Peyer's patch (tissue), 4 donors: Measurements from ENCODE around the gene PPFIA1. TPM values are rescaled to one million over a fixed set of nuclear protein-coding genes. Genes with fewer than 3 reads are reported as not detected.

Experiments
- DNase-seq, 3 donors: peaks; one replicate each; pipeline ENCODE4 v3.0.0-alpha.2; 2017 to 2019
- H3K27ac ChIP-seq, 4 donors: fragments of 200-600 bp; sonication (generic); one replicate each; pipeline ENCODE4 v1.5.1; 2016 to 2019
- H3K27me3 ChIP-seq, 2 donors: fragments of 200-600 bp; sonication (generic); one replicate each; pipeline ENCODE4 v1.5.1; 2019
- H3K36me3 ChIP-seq, 3 donors: fragments of 200-600 bp; sonication (generic); one replicate each; pipeline ENCODE4 v1.5.1; 2016 to 2019
- H3K4me1 ChIP-seq, 4 donors: fragments of 200-600 bp; sonication (generic); one replicate each; pipeline ENCODE4 v1.5.1; 2016 to 2019
- H3K4me3 ChIP-seq, 4 donors: fragments of 200-600 bp; sonication (generic); 1 replicate in 3 of 4; 2 replicates in 1 of 4; pipeline ENCODE4 v1.5.1; 2016 to 2019; ENCODE audit warnings: mild to moderate bottlenecking in 1 of 4
- H3K9me3 ChIP-seq, 4 donors: fragments of 200-600 bp; sonication (generic); one replicate each; pipeline ENCODE4 v1.5.1; 2016 to 2019; ENCODE audit warnings: mild to moderate bottlenecking in 1 of 4
- POLR2A ChIP-seq, 2 donors: fragments of 450-650 bp; IDR thresholded peaks; one replicate each; pipeline ENCODE4 v1.5.1; 2017; ENCODE audit warnings: antibody characterized with exemption in 2 of 2, mild to moderate bottlenecking in 2 of 2, moderate library complexity in 2 of 2
- total RNA-seq, 4 donors: library from RNA; depleted of rRNA; stranded (reverse); fragments of >200 nt; gene quantifications; one replicate each; pipeline ENCODE4 v1.1.0, GENCODE V29; 2016
- TF ChIP-seq, protein P1 (sequence below), 6 experiments: fragments of 450-650 bp in 4 of 6; fragments of 200-600 bp in 2 of 6; sonication (generic) in 1 of 6; IDR thresholded peaks; one replicate each; pipeline ENCODE4 v1.5.1; 2017 to 2019; ENCODE audit warnings: antibody characterized with exemption in 6 of 6, mild to moderate bottlenecking in 3 of 6, moderate library complexity in 1 of 6

PPFIA1 gene
- total RNA-seq, 4 donors from 2014 or later, result 45.5 to 111 (median 71.4) TPM

GRCh38 chr11:70365544-70365927 is 95.0 kb downstream of the PPFIA1 start:
- TF ChIP-seq, protein P1, sequence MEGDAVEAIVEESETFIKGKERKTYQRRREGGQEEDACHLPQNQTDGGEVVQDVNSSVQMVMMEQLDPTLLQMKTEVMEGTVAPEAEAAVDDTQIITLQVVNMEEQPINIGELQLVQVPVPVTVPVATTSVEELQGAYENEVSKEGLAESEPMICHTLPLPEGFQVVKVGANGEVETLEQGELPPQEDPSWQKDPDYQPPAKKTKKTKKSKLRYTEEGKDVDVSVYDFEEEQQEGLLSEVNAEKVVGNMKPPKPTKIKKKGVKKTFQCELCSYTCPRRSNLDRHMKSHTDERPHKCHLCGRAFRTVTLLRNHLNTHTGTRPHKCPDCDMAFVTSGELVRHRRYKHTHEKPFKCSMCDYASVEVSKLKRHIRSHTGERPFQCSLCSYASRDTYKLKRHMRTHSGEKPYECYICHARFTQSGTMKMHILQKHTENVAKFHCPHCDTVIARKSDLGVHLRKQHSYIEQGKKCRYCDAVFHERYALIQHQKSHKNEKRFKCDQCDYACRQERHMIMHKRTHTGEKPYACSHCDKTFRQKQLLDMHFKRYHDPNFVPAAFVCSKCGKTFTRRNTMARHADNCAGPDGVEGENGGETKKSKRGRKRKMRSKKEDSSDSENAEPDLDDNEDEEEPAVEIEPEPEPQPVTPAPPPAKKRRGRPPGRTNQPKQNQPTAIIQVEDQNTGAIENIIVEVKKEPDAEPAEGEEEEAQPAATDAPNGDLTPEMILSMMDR (IDR thresholded peaks at IDR 0.05), result no peak
- TF ChIP-seq POLR2A (IDR thresholded peaks at IDR 0.05), result no peak
- H3K9me3 ChIP-seq, result no peaks in the 10 kb centered on the region
- no peak overlapping the region for H3K27ac ChIP-seq
- H3K27me3 ChIP-seq, result no peaks in the 10 kb centered on the region
- no peaks in the 10 kb centered on the region for H3K4me1 ChIP-seq
- no peak overlapping the region for H3K4me3 ChIP-seq
- DNase-seq, result no peak
- peaks cover 0 to 60% (median 0%) of the 10 kb centered on the region in 3 donors for H3K36me3 ChIP-seq

DNA sequence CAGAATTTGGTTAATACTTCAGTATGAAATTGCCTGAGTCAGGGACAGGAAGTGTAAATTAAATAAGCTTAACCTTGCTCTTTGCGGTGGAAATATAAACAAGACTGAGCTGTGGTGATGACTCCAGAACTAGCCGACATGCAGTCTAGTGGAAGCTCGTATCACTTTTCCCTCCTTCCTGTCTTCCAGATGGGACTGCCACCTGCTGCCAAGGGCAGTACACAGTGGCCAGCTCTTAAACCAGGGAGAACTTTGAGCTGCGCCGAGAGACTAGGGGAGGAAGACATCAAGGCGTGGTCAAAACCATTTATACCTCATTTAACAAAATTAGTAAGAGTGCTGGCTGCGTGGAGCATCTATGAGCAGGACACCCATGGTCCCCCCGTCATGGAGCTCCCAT is 96.6 kb downstream of the PPFIA1 start:
- no peak for DNase-seq
- Histone ChIP-seq H3K36me3 (peaks cover 0 to 52% (median 0%) of the 10 kb centered on the region in 3 donors), H3K27me3 (no peaks in the 10 kb centered on the region), H3K9me3 (no peaks in the 10 kb centered on the region), H3K27ac (no peak overlapping the region), H3K4me1 (no peaks in the 10 kb centered on the region), H3K4me3 (no peak overlapping the region)
- no peak for TF ChIP-seq POLR2A (IDR thresholded peaks at IDR 0.05)
- TF ChIP-seq, protein P1 (IDR thresholded peaks at IDR 0.05), result no peak

- Histone ChIP-seq H3K4me1 (no peaks in the 10 kb centered on the region), H3K9me3 (no peaks in the 10 kb centered on the region), H3K36me3 (peaks cover 0 to 49% (median 0%) of the 10 kb centered on the region in 3 donors), H3K27ac (no peak overlapping the region), H3K4me3 (no peak overlapping the region), H3K27me3 (no peaks in the 10 kb centered on the region)
- TF ChIP-seq POLR2A (IDR thresholded peaks at IDR 0.05), result no peak
- TF ChIP-seq, protein P1 (IDR thresholded peaks at IDR 0.05), result no peak
- no peak for DNase-seq
These were observed 98.5 kb downstream of the PPFIA1 start for GRCh38 chr11:70368961-70369360.

GRCh38 chr11:70371241-70371640 is 100.8 kb downstream of the PPFIA1 start:
- Histone ChIP-seq H3K9me3 (no peaks in the 10 kb centered on the region), H3K27me3 (no peaks in the 10 kb centered on the region), H3K27ac (no peak overlapping the region), H3K4me3 (no peak overlapping the region), H3K36me3 (peaks cover 0 to 54% (median 0%) of the 10 kb centered on the region in 3 donors), H3K4me1 (no peaks in the 10 kb centered on the region)
- TF ChIP-seq POLR2A (IDR thresholded peaks at IDR 0.05), result no peak
- TF ChIP-seq, protein P1 (IDR thresholded peaks at IDR 0.05), result no peak
- DNase-seq, result no peak

DNA sequence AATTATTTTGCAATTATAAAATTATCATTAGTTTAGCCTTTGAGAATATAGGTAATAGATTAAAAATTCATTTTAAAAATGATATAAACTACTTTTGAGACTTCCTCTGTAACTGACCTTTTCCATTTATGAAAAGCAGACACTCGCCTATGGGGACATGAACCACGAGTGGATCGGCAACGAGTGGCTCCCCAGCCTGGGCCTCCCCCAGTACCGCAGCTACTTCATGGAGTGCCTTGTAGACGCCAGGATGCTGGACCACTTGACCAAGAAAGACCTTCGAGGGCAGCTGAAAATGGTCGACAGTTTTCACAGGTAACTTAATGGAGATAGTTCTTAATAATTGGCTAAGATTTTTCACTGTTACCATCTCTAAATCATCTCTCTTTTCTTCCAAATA is 101.6 kb downstream of the PPFIA1 start:
- H3K27me3 ChIP-seq, result no peaks in the 10 kb centered on the region
- H3K4me3 ChIP-seq, result no peak overlapping the region
- no peaks in the 10 kb centered on the region for H3K9me3 ChIP-seq
- DNase-seq, result no peak
- H3K36me3 ChIP-seq, result peaks cover 0 to 56% (median 0%) of the 10 kb centered on the region in 3 donors
- no peak overlapping the region for H3K27ac ChIP-seq
- H3K4me1 ChIP-seq, result no peaks in the 10 kb centered on the region
- no peak for TF ChIP-seq POLR2A (IDR thresholded peaks at IDR 0.05)
- TF ChIP-seq, protein P1 (IDR thresholded peaks at IDR 0.05), result no peak

DNA sequence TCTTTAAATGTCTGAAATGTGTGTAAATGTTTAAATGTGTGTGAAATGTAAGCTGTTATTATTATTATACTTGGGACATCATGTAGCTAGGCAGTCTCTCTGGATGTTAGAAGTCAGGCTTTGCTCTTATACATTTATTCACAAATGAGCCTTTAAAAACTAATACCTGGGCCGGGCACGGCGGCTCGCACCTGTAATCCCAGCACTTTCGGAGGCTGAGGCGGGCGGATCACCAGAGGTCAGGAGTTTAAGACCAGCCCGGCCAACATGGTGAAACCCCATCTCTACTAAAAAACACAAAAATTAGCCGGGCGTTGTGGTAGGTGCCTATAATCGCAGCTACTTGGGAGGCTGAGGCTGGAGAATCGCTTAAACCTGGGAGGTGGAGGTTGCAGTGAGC is 106.1 kb downstream of the PPFIA1 start:
- DNase-seq, result no peak
- peaks cover 0 to 78% (median 0%) of the 10 kb centered on the region in 3 donors for H3K36me3 ChIP-seq
- H3K9me3 ChIP-seq, result no peaks in the 10 kb centered on the region
- TF ChIP-seq, protein P1 (IDR thresholded peaks at IDR 0.05), result no peak
- no peak for TF ChIP-seq POLR2A (IDR thresholded peaks at IDR 0.05)
- no peak overlapping the region for H3K4me3 ChIP-seq
- no peaks in the 10 kb centered on the region for H3K27me3 ChIP-seq
- H3K27ac ChIP-seq, result no peak overlapping the region
- H3K4me1 ChIP-seq, result no peaks in the 10 kb centered on the region
